HCT116 (cell line): ENCODE measurements around the gene SPINT2. TPM values are rescaled to one million over a fixed set of nuclear protein-coding genes. Genes with fewer than 3 reads are reported as not detected.

Experiments
- ATAC-seq: fragments of 200-7000 bp; cut with Tn5 transposase; 2 replicates; pipeline ENCODE4 v1.9.1; 2020; ENCODE audit warnings: mild to moderate bottlenecking, moderate library complexity
- BruUV-seq: library from RNA; stranded (reverse); fragments of 400-500 nt; replicated peaks from 2 replicates; lab custom pipeline; 2021; lab: Mats Ljungman, UMichigan
- CTCF ChIA-PET: fragments of 300-600 bp; sonication (Branson Sonifier 250); formaldehyde crosslinking; loops from one replicate; lab custom pipeline; 2021; ENCODE audit warnings: antibody characterized with exemption; lab: Charles Lee
- POLR2A ChIA-PET: fragments of 300-600, 350-600 bp; sonication (Branson Sonifier 250); formaldehyde crosslinking; loops from one replicate; lab custom pipeline; 2021; ENCODE audit warnings: antibody characterized with exemption; lab: Charles Lee
- RAD21 ChIA-PET, 2 experiments: fragments of 300-600 bp; sonication (Branson Sonifier 250); formaldehyde crosslinking; loops; one replicate each; lab custom pipeline; 2023; ENCODE audit warnings: low total read pairs in 2 of 2; ENCODE audit not compliant: uncharacterized antibody in 2 of 2, unreplicated experiment in 2 of 2, low non-redundant PET in 1 of 2; lab: Charles Lee
- DNase-seq: peaks from one replicate; pipeline ENCODE4 v3.0.0-alpha.2; 2010; ENCODE audit warnings: low read depth, low spot score
- H2AFZ ChIP-seq: fragments of 200-600 bp; shearing (Covaris generic), sonication (generic); 2 replicates; pipeline ENCODE4 v1.6.1; 2017; ENCODE audit warnings: low read depth, mixed run types, mixed read lengths, antibody characterized with exemption, low read length; ENCODE audit not compliant: poor library complexity, severe bottlenecking
- H3K27ac ChIP-seq: 2 replicates; pipeline ENCODE4 v1.5.1; 2012; ENCODE audit warnings: low read depth, low read length
- H3K27me3 ChIP-seq: fragments of 200-600 bp; sonication (generic); 2 replicates; pipeline ENCODE4 v1.6.1; 2016; ENCODE audit warnings: mixed run types, low read length, mixed read lengths; ENCODE audit not compliant: insufficient read depth
- H3K36me3 ChIP-seq, 2 experiments: fragments of 200-500 bp in 1 of 2; fragments of 200-600 bp in 1 of 2; sonication (Bioruptor generic) in 1 of 2; sonication (generic) in 1 of 2; 2 replicates each; pipeline versions ENCODE4 v1.5.1 to v1.6.1; 2014 to 2016; ENCODE audit warnings: low read length in 2 of 2, inconsistent platforms in 1 of 2, mixed read lengths in 1 of 2, mixed run types in 1 of 2; ENCODE audit not compliant: insufficient read depth in 2 of 2, control insufficient read depth in 1 of 2
- H3K4me1 ChIP-seq, 2 experiments: fragments of 200-600 bp in 1 of 2; sonication (generic) in 1 of 2; 2 replicates each; pipeline versions ENCODE4 v1.5.1 to v1.6.1; 2012 to 2017; ENCODE audit warnings: low read length in 2 of 2, inconsistent platforms in 1 of 2, mild to moderate bottlenecking in 1 of 2, mixed read lengths in 1 of 2, mixed run types in 1 of 2, moderate library complexity in 1 of 2; ENCODE audit not compliant: insufficient read depth in 2 of 2, control insufficient read depth in 1 of 2
- H3K4me2 ChIP-seq: fragments of 200-600 bp; sonication (generic); 2 replicates; pipeline ENCODE4 v1.6.1; 2017; ENCODE audit warnings: mixed run types, low read length, mixed read lengths
- H3K4me3 ChIP-seq, 2 experiments: fragments of 200-600 bp in 1 of 2; sonication (generic) in 1 of 2; replicated peaks in 1 of 2; 2 replicates each; pipeline ENCODE4 v1.5.1; 2011 to 2016; ENCODE audit warnings: low read length in 2 of 2, control low read depth in 1 of 2, low read depth in 1 of 2, mild to moderate bottlenecking in 1 of 2, mixed read lengths in 1 of 2, mixed run types in 1 of 2
- H3K79me2 ChIP-seq: fragments of 200-600 bp; sonication (generic); 2 replicates; pipeline ENCODE4 v1.6.1; 2017; ENCODE audit warnings: mild to moderate bottlenecking, mixed run types, low read length, moderate library complexity, mixed read lengths; ENCODE audit not compliant: insufficient read depth
- H3K9ac ChIP-seq: fragments of 200-600 bp; sonication (generic); 2 replicates; pipeline ENCODE4 v1.6.1; 2016; ENCODE audit warnings: low read length, mixed read lengths
- H3K9me2 ChIP-seq: fragments of 200-600 bp; sonication (generic), shearing (Covaris generic); 2 replicates; pipeline ENCODE4 v1.6.1; 2017; ENCODE audit warnings: mixed run types, mild to moderate bottlenecking, moderate library complexity; ENCODE audit not compliant: insufficient read depth
- H3K9me3 ChIP-seq, 2 experiments: fragments of 200-500 bp in 1 of 2; fragments of 200-600 bp in 1 of 2; sonication (Bioruptor generic) in 1 of 2; sonication (generic) in 1 of 2; 2 replicates each; pipeline ENCODE4 v1.6.1; 2014 to 2017; ENCODE audit warnings: low read length in 2 of 2, mixed read lengths in 2 of 2, inconsistent platforms in 1 of 2, low read depth in 1 of 2, mild to moderate bottlenecking in 1 of 2, mixed run types in 1 of 2, moderate library complexity in 1 of 2; ENCODE audit not compliant: control insufficient read depth in 1 of 2, insufficient read depth in 1 of 2
- H4K20me1 ChIP-seq: fragments of 200-600 bp; sonication (generic), shearing (Covaris generic); 2 replicates; pipeline ENCODE4 v1.6.1; 2017; ENCODE audit warnings: mixed run types, mild to moderate bottlenecking, moderate library complexity; ENCODE audit not compliant: insufficient read depth
- CBX3 ChIP-seq: IDR thresholded peaks from 2 replicates; pipeline ENCODE4 v1.6.1; 2012; ENCODE audit warnings: low read depth
- EGR1 ChIP-seq: IDR thresholded peaks from 2 replicates; pipeline ENCODE4 v1.6.1; 2012; ENCODE audit warnings: low read depth
- EZH2phosphoT487 ChIP-seq: fragments of 200-600 bp; IDR thresholded peaks from 2 replicates; pipeline ENCODE4 v1.6.1; 2018; ENCODE audit warnings: antibody characterized with exemption, borderline replicate concordance
- JUND ChIP-seq: IDR thresholded peaks from 2 replicates; pipeline ENCODE4 v1.6.1; 2012
- TCF7L2 ChIP-seq: IDR thresholded peaks from 2 replicates; pipeline ENCODE4 v1.7.0; 2011; ENCODE audit warnings: borderline replicate concordance, inconsistent platforms; ENCODE audit not compliant: insufficient read depth, insufficient read length; ENCODE audit errors: extremely low read depth
- ZFX ChIP-seq: fragments of 450-650 bp; IDR thresholded peaks from 2 replicates; pipeline ENCODE4 v1.6.1; 2017
- intact Hi-C: fragments of 100-400 bp; cut with micrococcal nuclease; formaldehyde crosslinking; loops from 2 replicates; pipeline ENCODE4 v1.10.0; 2022
- total RNA-seq: library from RNA; stranded (reverse); gene quantifications from one replicate; pipeline ENCODE4 v1.2.1, GENCODE V29; 2021; ENCODE audit not compliant: unreplicated experiment
- TF ChIP-seq, protein P1 (sequence below): IDR thresholded peaks from 2 replicates; pipeline ENCODE4 v1.6.1; 2012; ENCODE audit warnings: low read depth

Gene SPINT2
- total RNA-seq, 1 experiment from 2014 or later = 500 TPM

DNA sequence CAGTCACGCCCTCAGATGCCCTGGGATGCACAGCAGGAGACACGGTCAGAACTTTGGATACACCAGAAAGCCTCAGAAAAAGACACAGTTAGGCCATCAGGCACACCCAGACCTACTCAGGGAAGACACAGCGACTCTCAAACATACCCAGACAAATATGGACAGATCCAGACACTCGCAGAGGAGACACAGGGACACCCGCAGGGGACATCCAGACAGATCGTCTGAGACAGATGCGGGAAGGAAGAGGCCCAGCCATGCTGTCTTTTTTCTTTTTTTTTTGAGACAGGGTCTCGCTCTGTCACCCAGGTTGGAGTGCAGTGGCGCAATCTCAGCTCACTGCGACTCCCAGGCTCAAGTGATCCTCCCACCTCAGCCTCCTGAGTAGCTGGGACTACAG lies 45.2 kb upstream of the SPINT2 start:
- no TSS peak for BruUV-seq
- Histone ChIP-seq H3K4me2 (no peak overlapping the region), H3K27ac (no peak overlapping the region), H3K27me3 (no peaks in the 10 kb centered on the region), H3K9ac (no peak overlapping the region), H3K79me2 (no peaks in the 10 kb centered on the region), H3K4me3 (no peak overlapping the region), H2AFZ (no peak overlapping the region), H3K9me2 (no peaks in the 10 kb centered on the region), H3K36me3 (peaks cover 0 to 2% of the 10 kb centered on the region in 2 experiments; a peak in 1 of 4 replicates), H4K20me1 (no peaks in the 10 kb centered on the region), H3K4me1 (peaks cover 0 to 8% of the 10 kb centered on the region in 2 experiments; a peak in 2 of 4 replicates), H3K9me3 (no peaks in the 10 kb centered on the region)
- ChIA-PET RAD21 (no interaction called here), CTCF (no interaction called here), POLR2A (no interaction called here)
- ATAC-seq (no peak), DNase-seq (no peak)
- TF ChIP-seq ZFX = no peak
- TF ChIP-seq TCF7L2 = no peak
- TF ChIP-seq, protein P1, sequence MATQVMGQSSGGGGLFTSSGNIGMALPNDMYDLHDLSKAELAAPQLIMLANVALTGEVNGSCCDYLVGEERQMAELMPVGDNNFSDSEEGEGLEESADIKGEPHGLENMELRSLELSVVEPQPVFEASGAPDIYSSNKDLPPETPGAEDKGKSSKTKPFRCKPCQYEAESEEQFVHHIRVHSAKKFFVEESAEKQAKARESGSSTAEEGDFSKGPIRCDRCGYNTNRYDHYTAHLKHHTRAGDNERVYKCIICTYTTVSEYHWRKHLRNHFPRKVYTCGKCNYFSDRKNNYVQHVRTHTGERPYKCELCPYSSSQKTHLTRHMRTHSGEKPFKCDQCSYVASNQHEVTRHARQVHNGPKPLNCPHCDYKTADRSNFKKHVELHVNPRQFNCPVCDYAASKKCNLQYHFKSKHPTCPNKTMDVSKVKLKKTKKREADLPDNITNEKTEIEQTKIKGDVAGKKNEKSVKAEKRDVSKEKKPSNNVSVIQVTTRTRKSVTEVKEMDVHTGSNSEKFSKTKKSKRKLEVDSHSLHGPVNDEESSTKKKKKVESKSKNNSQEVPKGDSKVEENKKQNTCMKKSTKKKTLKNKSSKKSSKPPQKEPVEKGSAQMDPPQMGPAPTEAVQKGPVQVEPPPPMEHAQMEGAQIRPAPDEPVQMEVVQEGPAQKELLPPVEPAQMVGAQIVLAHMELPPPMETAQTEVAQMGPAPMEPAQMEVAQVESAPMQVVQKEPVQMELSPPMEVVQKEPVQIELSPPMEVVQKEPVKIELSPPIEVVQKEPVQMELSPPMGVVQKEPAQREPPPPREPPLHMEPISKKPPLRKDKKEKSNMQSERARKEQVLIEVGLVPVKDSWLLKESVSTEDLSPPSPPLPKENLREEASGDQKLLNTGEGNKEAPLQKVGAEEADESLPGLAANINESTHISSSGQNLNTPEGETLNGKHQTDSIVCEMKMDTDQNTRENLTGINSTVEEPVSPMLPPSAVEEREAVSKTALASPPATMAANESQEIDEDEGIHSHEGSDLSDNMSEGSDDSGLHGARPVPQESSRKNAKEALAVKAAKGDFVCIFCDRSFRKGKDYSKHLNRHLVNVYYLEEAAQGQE = no peak
- intact Hi-C loops = no loop called here

DNA sequence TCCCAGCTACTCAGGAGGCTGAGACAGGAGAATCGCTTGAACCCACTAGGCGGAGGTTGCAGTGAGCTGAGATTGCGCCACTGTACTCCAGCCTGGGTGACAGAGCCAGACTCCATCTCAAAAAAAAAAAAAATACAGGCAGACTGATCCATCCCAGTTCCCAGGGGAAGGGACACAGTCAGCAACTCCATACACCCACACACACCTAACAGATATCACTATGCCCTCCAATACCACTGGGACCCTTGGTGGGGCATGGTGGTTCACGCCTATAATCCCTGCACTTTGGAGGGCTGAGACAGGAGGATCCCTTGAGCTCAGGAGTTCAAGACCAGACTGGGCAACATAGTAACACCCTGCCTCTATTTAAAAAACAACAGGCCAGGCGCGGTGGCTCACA lies 43.0 kb upstream of the SPINT2 start:
- Histone ChIP-seq H3K79me2 (no peaks in the 10 kb centered on the region), H3K9me2 (no peaks in the 10 kb centered on the region), H3K27ac (no peak overlapping the region), H3K9ac (no peak overlapping the region), H3K36me3 (peaks cover 0 to 2% of the 10 kb centered on the region in 2 experiments; a peak in 1 of 4 replicates), H3K9me3 (no peaks in the 10 kb centered on the region), H3K4me3 (no peak overlapping the region), H3K27me3 (no peaks in the 10 kb centered on the region), H3K4me2 (no peak overlapping the region), H4K20me1 (no peaks in the 10 kb centered on the region), H3K4me1 (peaks cover 4 to 22% of the 10 kb centered on the region in 2 experiments; a peak in 3 of 4 replicates), H2AFZ (no peak overlapping the region)
- TF ChIP-seq EZH2phosphoT487 = no peak
- TF ChIP-seq EGR1 = no peak
- no peak for TF ChIP-seq CBX3
- TF ChIP-seq JUND = no peak
- BruUV-seq = no TSS peak
- ChIA-PET RAD21 (interaction anchor here in 1 of 2 experiments (0.7 kb wide), 1 partner anchor 22 kb away, joined by 3 read pairs; no protein-coding TSS in a partner anchor), POLR2A (no interaction called here), CTCF (no interaction called here)
- intact Hi-C loops = no loop called here
- ATAC-seq (no peak), DNase-seq (no peak)
